ENCODE data around the gene TWIST2. TPM values are rescaled to one million over a fixed set of nuclear protein-coding genes. Genes with fewer than 3 reads are reported as not detected.

The TWIST2 gene
- total RNA-seq, 1 donor from 2014 or later = 8.4 TPM

- no peak for TF ChIP-seq CTCF (IDR thresholded peaks at IDR 0.05)
- H3K9me3 ChIP-seq = no peaks in the 10 kb centered on the region
- intact Hi-C loops (cut with DNase I) = no loop called here
- DNase-seq (no peak), ATAC-seq (no peak)
- no peaks in the 10 kb centered on the region for H3K36me3 ChIP-seq
- no peaks in the 10 kb centered on the region for H3K27me3 ChIP-seq (ENCODE audit: low read depth)
- H3K4me3 ChIP-seq = no peak overlapping the region
- peaks cover 40% of the 10 kb centered on the region for H3K4me1 ChIP-seq
- H3K27ac ChIP-seq = no peak overlapping the region
Measured at GRCh38 chr2:238870261-238870660, 22.4 kb downstream of the TWIST2 start.

- no peak for ATAC-seq
- TF ChIP-seq CTCF (IDR thresholded peaks at IDR 0.05) = no peak
- peaks cover 23% of the 10 kb centered on the region for H3K4me1 ChIP-seq
- no peaks in the 10 kb centered on the region for H3K27me3 ChIP-seq (ENCODE audit: low read depth)
- H3K36me3 ChIP-seq = no peaks in the 10 kb centered on the region
- intact Hi-C loops (cut with DNase I) = no loop called here
- no peaks in the 10 kb centered on the region for H3K9me3 ChIP-seq
- no peak overlapping the region for H3K27ac ChIP-seq
- H3K4me3 ChIP-seq = no peak overlapping the region
- no peak for DNase-seq
Measured at GRCh38 chr2:238872026-238872425, 24.1 kb downstream of the TWIST2 start.

GRCh38 chr2:238872628-238873380 lies 24.9 kb downstream of the TWIST2 start:
- intact Hi-C loops (cut with DNase I) = no loop called here
- no peak overlapping the region for H3K4me3 ChIP-seq
- no peaks in the 10 kb centered on the region for H3K36me3 ChIP-seq
- no peaks in the 10 kb centered on the region for H3K27me3 ChIP-seq (ENCODE audit: low read depth)
- DNase-seq (no peak), ATAC-seq (no peak)
- H3K4me1 ChIP-seq = peaks cover 18% of the 10 kb centered on the region
- no peak overlapping the region for H3K27ac ChIP-seq
- no peaks in the 10 kb centered on the region for H3K9me3 ChIP-seq
- no peak for TF ChIP-seq CTCF (IDR thresholded peaks at IDR 0.05)

- no peaks in the 10 kb centered on the region for H3K36me3 ChIP-seq
- H3K4me1 ChIP-seq = peaks cover 12% of the 10 kb centered on the region
- no peaks in the 10 kb centered on the region for H3K27me3 ChIP-seq (ENCODE audit: low read depth)
- H3K9me3 ChIP-seq = no peaks in the 10 kb centered on the region
- TF ChIP-seq CTCF (IDR thresholded peaks at IDR 0.05) = no peak
- H3K4me3 ChIP-seq = no peak overlapping the region
- intact Hi-C loops (cut with DNase I) = no loop called here
- H3K27ac ChIP-seq = no peak overlapping the region
- no peak for DNase-seq
- no peak for ATAC-seq
Measured at GRCh38 chr2:238873381-238873801, 25.5 kb downstream of the TWIST2 start.

- peaks cover 8% of the 10 kb centered on the region for H3K4me1 ChIP-seq
- TF ChIP-seq CTCF (IDR thresholded peaks at IDR 0.05) = no peak
- no peaks in the 10 kb centered on the region for H3K27me3 ChIP-seq (ENCODE audit: low read depth)
- DNase-seq (no peak), ATAC-seq (no peak)
- H3K36me3 ChIP-seq = no peaks in the 10 kb centered on the region
- H3K4me3 ChIP-seq = no peak overlapping the region
- intact Hi-C loops (cut with DNase I) = no loop called here
- H3K9me3 ChIP-seq = no peaks in the 10 kb centered on the region
- no peak overlapping the region for H3K27ac ChIP-seq
Measured at GRCh38 chr2:238873841-238874240, 26.0 kb downstream of the TWIST2 start.
